Ovary (tissue), 3 donors: Measurements from ENCODE around the gene LYPD3.

Experiments
- CTCF ChIP-seq, 3 donors: fragments of 450-650 bp in 2 of 3; fragments of 200-600 bp in 1 of 3; IDR thresholded peaks; one replicate each; pipeline versions ENCODE4 v1.5.1 to v1.8.0; 2016 to 2022; ENCODE audit warnings: antibody characterized with exemption in 3 of 3, mild to moderate bottlenecking in 1 of 3
- POLR2A ChIP-seq: fragments of 450-650 bp; IDR thresholded peaks from one replicate; pipeline ENCODE4 v1.6.1; 2017; ENCODE audit warnings: antibody characterized with exemption, mild to moderate bottlenecking, moderate library complexity
- donor health status: DM: no; HTN: no; CAD: no.

- TF ChIP-seq CTCF (IDR thresholded peaks at IDR 0.05) (no peak), POLR2A (no peak)
These were observed 3.0 kb downstream of the LYPD3 start for GRCh38 chr19:43462383-43462782.
